ENCODE results near the gene CASTOR2. TPM values are rescaled to one million over a fixed set of nuclear protein-coding genes. Genes with fewer than 3 reads are reported as not detected.

Gene CASTOR2
- total and polyA plus RNA-seq, 10 of the 15 experiments (the other 5 are each of a cell fraction or from before 2014, with no cell fraction given): 0.18 to 1.1 (median 0.44) TPM; not detected in 4

DNA sequence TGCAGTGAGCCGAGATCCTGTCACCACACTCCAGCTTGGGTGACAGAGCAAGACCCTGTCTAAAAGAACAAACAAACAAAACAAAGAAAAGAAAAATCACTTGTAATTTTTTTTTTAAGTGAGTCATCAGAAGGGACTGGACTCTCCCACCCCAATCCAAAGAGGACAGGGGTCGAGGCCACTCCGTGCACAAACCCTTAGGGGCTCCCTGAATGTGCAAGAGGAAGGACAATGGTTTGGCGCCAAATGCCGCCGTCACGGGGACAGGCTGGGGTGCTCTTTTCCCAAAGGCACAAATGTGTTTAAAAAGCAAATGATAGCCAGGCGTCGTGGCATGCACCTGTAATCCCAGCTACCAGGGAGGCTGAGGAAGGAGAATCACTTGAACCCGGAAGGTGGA is 85.3 kb downstream of the CASTOR2 start:
- H2AFZ ChIP-seq (ENCODE audit: control insufficient read depth, low read depth, low read length): no peak overlapping the region
- peaks cover 8 to 16% of the 10 kb centered on the region in 2 experiments for H3K36me3 ChIP-seq (ENCODE audit: control insufficient read depth in 2 of 2, insufficient read depth in 2 of 2, low read length in 1 of 2)
- H4K20me1 ChIP-seq (ENCODE audit: control insufficient read depth, insufficient read depth): no peaks in the 10 kb centered on the region
- 88% methylated on average over 10 of the region's 10 CpGs for WGBS (ENCODE audit: insufficient coverage, insufficient replicate concordance, low lambda C conversion rate, missing lambda C conversion rate)
- H3K27ac ChIP-seq (ENCODE audit: control insufficient read depth, insufficient read depth): no peak overlapping the region
- intact Hi-C loops (cut with micrococcal nuclease; ENCODE audit: unreplicated experiment): loop anchor here (5.0 kb wide), 1 partner anchor 633 kb away; no protein-coding TSS in a partner anchor
- no peaks in the 10 kb centered on the region for H3K4me1 ChIP-seq (ENCODE audit: control insufficient read depth, insufficient read depth, low read length)
- ChIA-PET RAD21 (ENCODE audit: unreplicated experiment) (no interaction called here), CTCF (no interaction called here), SMC1A (ENCODE audit: uncharacterized antibody, unreplicated experiment) (no interaction called here), POLR2A (no interaction called here)
- BruUV-seq (replicated peaks): no TSS peak
- H3K4me2 ChIP-seq (ENCODE audit: control insufficient read depth, insufficient read depth): no peak overlapping the region
- ATAC-seq (no peak), FAIRE-seq (no peak), DNase-seq (ENCODE audit: low read depth, low spot score) (no peak)
- TF ChIP-seq KDM1A (IDR thresholded peaks at IDR 0.05; ENCODE audit: borderline replicate concordance) (no peak), WRNIP1 (IDR thresholded peaks at IDR 0.05; ENCODE audit: borderline replicate concordance, low read depth, low read length) (no peak), TAF1 (IDR thresholded peaks at IDR 0.05; ENCODE audit: borderline replicate concordance, low read depth, low read length) (no peak)
- in situ Hi-C loops (cut with MboI): loop anchor here (25.0 kb wide), 2 partner anchors 712 to 987 kb away; partner anchors contain the start of genes CCL26, MDH2 and STYXL1
- H3K79me2 ChIP-seq (ENCODE audit: control insufficient read depth, insufficient read depth, low read length): no peaks in the 10 kb centered on the region
- H3K9ac ChIP-seq (ENCODE audit: control insufficient read depth, insufficient read depth, low read length): no peak overlapping the region
- no peak overlapping the region for H3K4me3 ChIP-seq
- no peaks in the 10 kb centered on the region for H3K27me3 ChIP-seq (replicated peaks in 1 of 2; ENCODE audit: control insufficient read depth in 2 of 2, insufficient read depth in 2 of 2, low read length in 1 of 2)
- no peaks in the 10 kb centered on the region for H3K9me3 ChIP-seq (replicated peaks; ENCODE audit: control insufficient read depth, insufficient read depth, low read length)

DNA sequence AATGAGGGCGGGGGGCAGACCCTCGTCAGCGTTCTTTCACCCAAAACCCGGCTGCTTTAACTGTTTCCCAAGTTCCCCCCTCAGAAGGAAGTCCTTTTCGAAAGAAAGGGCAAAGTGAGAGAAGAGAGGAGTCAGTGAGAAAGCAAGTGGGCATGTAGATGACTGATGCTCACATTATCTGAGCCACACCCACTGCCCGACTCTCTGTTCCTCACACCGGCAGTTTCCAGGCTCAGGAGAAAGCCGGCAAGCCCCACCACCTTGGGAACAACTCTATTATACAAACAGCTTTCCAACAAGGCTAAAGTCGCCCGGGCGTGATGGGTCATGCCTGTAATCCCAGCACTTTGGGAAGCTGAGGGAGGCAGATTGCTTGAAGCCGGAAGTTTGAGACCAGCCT is 86.0 kb downstream of the CASTOR2 start:
- in situ Hi-C loops (cut with MboI) (loop anchor here (25.0 kb wide), 2 partner anchors 712 to 987 kb away; partner anchors contain the start of genes CCL26, MDH2 and STYXL1), intact Hi-C loops (cut with micrococcal nuclease; ENCODE audit: unreplicated experiment) (no loop called here)
- Histone ChIP-seq H3K4me2 (ENCODE audit: control insufficient read depth, insufficient read depth) (no peak overlapping the region), H3K4me1 (ENCODE audit: control insufficient read depth, insufficient read depth, low read length) (no peaks in the 10 kb centered on the region), H3K4me3 (no peak overlapping the region), H3K79me2 (ENCODE audit: control insufficient read depth, insufficient read depth, low read length) (no peaks in the 10 kb centered on the region), H2AFZ (ENCODE audit: control insufficient read depth, low read depth, low read length) (no peak overlapping the region), H3K27me3 (replicated peaks in 1 of 2; ENCODE audit: control insufficient read depth in 2 of 2, insufficient read depth in 2 of 2, low read length in 1 of 2) (no peaks in the 10 kb centered on the region), H3K9ac (ENCODE audit: control insufficient read depth, insufficient read depth, low read length) (no peak overlapping the region), H3K27ac (ENCODE audit: control insufficient read depth, insufficient read depth) (no peak overlapping the region), H4K20me1 (ENCODE audit: control insufficient read depth, insufficient read depth) (no peaks in the 10 kb centered on the region), H3K9me3 (replicated peaks; ENCODE audit: control insufficient read depth, insufficient read depth, low read length) (no peaks in the 10 kb centered on the region), H3K36me3 (ENCODE audit: control insufficient read depth in 2 of 2, insufficient read depth in 2 of 2, low read length in 1 of 2) (peaks cover 12 to 16% of the 10 kb centered on the region in 2 experiments)
- 98% methylated on average over 12 of the region's 12 CpGs for WGBS (ENCODE audit: insufficient coverage, insufficient replicate concordance, low lambda C conversion rate, missing lambda C conversion rate)
- FAIRE-seq (no peak), DNase-seq (ENCODE audit: low read depth, low spot score) (no peak), ATAC-seq (no peak)
- TF ChIP-seq SMC3 (IDR thresholded peaks at IDR 0.05; ENCODE audit: borderline replicate concordance, low read length) (no peak), SP1 (IDR thresholded peaks at IDR 0.05; ENCODE audit: low read depth, low read length) (no peak), SUZ12 (IDR thresholded peaks at IDR 0.05; ENCODE audit: unreplicated experiment) (no peak), ZNF274 (IDR thresholded peaks at IDR 0.05; ENCODE audit: insufficient read depth, insufficient read length) (no peak), WRNIP1 (IDR thresholded peaks at IDR 0.05; ENCODE audit: borderline replicate concordance, low read depth, low read length) (no peak), EZH2 (IDR thresholded peaks at IDR 0.05; ENCODE audit: borderline replicate concordance, control insufficient read depth, low read depth, low read length) (no peak)
- no TSS peak for BruUV-seq (replicated peaks)
- ChIA-PET POLR2A (no interaction called here), RAD21 (ENCODE audit: unreplicated experiment) (no interaction called here), SMC1A (ENCODE audit: uncharacterized antibody, unreplicated experiment) (no interaction called here), CTCF (no interaction called here)

All from GM12878 (cell line).